HCT116 (cell line): ENCODE data around the gene MMRN1. TPM values are rescaled to one million over a fixed set of nuclear protein-coding genes. Genes with fewer than 3 reads are reported as not detected.

Source experiments
- ATAC-seq: fragments of 200-7000 bp; cut with Tn5 transposase; 2 replicates; pipeline ENCODE4 v1.9.1; 2020; ENCODE audit warnings: mild to moderate bottlenecking, moderate library complexity
- BruUV-seq: library from RNA; stranded (reverse); fragments of 400-500 nt; replicated peaks from 2 replicates; lab custom pipeline; 2021; lab: Mats Ljungman, UMichigan
- CTCF ChIA-PET: fragments of 300-600 bp; sonication (Branson Sonifier 250); formaldehyde crosslinking; loops from one replicate; lab custom pipeline; 2021; ENCODE audit warnings: antibody characterized with exemption; lab: Charles Lee
- POLR2A ChIA-PET: fragments of 300-600, 350-600 bp; sonication (Branson Sonifier 250); formaldehyde crosslinking; loops from one replicate; lab custom pipeline; 2021; ENCODE audit warnings: antibody characterized with exemption; lab: Charles Lee
- RAD21 ChIA-PET, 2 experiments: fragments of 300-600 bp; sonication (Branson Sonifier 250); formaldehyde crosslinking; loops; one replicate each; lab custom pipeline; 2023; ENCODE audit warnings: low total read pairs in 2 of 2; ENCODE audit not compliant: uncharacterized antibody in 2 of 2, unreplicated experiment in 2 of 2, low non-redundant PET in 1 of 2; lab: Charles Lee
- DNase-seq: peaks from one replicate; pipeline ENCODE4 v3.0.0-alpha.2; 2010; ENCODE audit warnings: low read depth, low spot score
- H2AFZ ChIP-seq: fragments of 200-600 bp; shearing (Covaris generic), sonication (generic); 2 replicates; pipeline ENCODE4 v1.6.1; 2017; ENCODE audit warnings: low read depth, mixed run types, mixed read lengths, antibody characterized with exemption, low read length; ENCODE audit not compliant: poor library complexity, severe bottlenecking
- H3K27ac ChIP-seq: 2 replicates; pipeline ENCODE4 v1.5.1; 2012; ENCODE audit warnings: low read depth, low read length
- H3K27me3 ChIP-seq: fragments of 200-600 bp; sonication (generic); 2 replicates; pipeline ENCODE4 v1.6.1; 2016; ENCODE audit warnings: mixed run types, low read length, mixed read lengths; ENCODE audit not compliant: insufficient read depth
- H3K36me3 ChIP-seq, 2 experiments: fragments of 200-500 bp in 1 of 2; fragments of 200-600 bp in 1 of 2; sonication (Bioruptor generic) in 1 of 2; sonication (generic) in 1 of 2; 2 replicates each; pipeline versions ENCODE4 v1.5.1 to v1.6.1; 2014 to 2016; ENCODE audit warnings: low read length in 2 of 2, inconsistent platforms in 1 of 2, mixed read lengths in 1 of 2, mixed run types in 1 of 2; ENCODE audit not compliant: insufficient read depth in 2 of 2, control insufficient read depth in 1 of 2
- H3K4me1 ChIP-seq, 2 experiments: fragments of 200-600 bp in 1 of 2; sonication (generic) in 1 of 2; 2 replicates each; pipeline versions ENCODE4 v1.5.1 to v1.6.1; 2012 to 2017; ENCODE audit warnings: low read length in 2 of 2, inconsistent platforms in 1 of 2, mild to moderate bottlenecking in 1 of 2, mixed read lengths in 1 of 2, mixed run types in 1 of 2, moderate library complexity in 1 of 2; ENCODE audit not compliant: insufficient read depth in 2 of 2, control insufficient read depth in 1 of 2
- H3K4me2 ChIP-seq: fragments of 200-600 bp; sonication (generic); 2 replicates; pipeline ENCODE4 v1.6.1; 2017; ENCODE audit warnings: mixed run types, low read length, mixed read lengths
- H3K4me3 ChIP-seq, 2 experiments: fragments of 200-600 bp in 1 of 2; sonication (generic) in 1 of 2; replicated peaks in 1 of 2; 2 replicates each; pipeline ENCODE4 v1.5.1; 2011 to 2016; ENCODE audit warnings: low read length in 2 of 2, control low read depth in 1 of 2, low read depth in 1 of 2, mild to moderate bottlenecking in 1 of 2, mixed read lengths in 1 of 2, mixed run types in 1 of 2
- H3K79me2 ChIP-seq: fragments of 200-600 bp; sonication (generic); 2 replicates; pipeline ENCODE4 v1.6.1; 2017; ENCODE audit warnings: mild to moderate bottlenecking, mixed run types, low read length, moderate library complexity, mixed read lengths; ENCODE audit not compliant: insufficient read depth
- H3K9ac ChIP-seq: fragments of 200-600 bp; sonication (generic); 2 replicates; pipeline ENCODE4 v1.6.1; 2016; ENCODE audit warnings: low read length, mixed read lengths
- H3K9me2 ChIP-seq: fragments of 200-600 bp; sonication (generic), shearing (Covaris generic); 2 replicates; pipeline ENCODE4 v1.6.1; 2017; ENCODE audit warnings: mixed run types, mild to moderate bottlenecking, moderate library complexity; ENCODE audit not compliant: insufficient read depth
- H3K9me3 ChIP-seq, 2 experiments: fragments of 200-500 bp in 1 of 2; fragments of 200-600 bp in 1 of 2; sonication (Bioruptor generic) in 1 of 2; sonication (generic) in 1 of 2; 2 replicates each; pipeline ENCODE4 v1.6.1; 2014 to 2017; ENCODE audit warnings: low read length in 2 of 2, mixed read lengths in 2 of 2, inconsistent platforms in 1 of 2, low read depth in 1 of 2, mild to moderate bottlenecking in 1 of 2, mixed run types in 1 of 2, moderate library complexity in 1 of 2; ENCODE audit not compliant: control insufficient read depth in 1 of 2, insufficient read depth in 1 of 2
- H4K20me1 ChIP-seq: fragments of 200-600 bp; sonication (generic), shearing (Covaris generic); 2 replicates; pipeline ENCODE4 v1.6.1; 2017; ENCODE audit warnings: mixed run types, mild to moderate bottlenecking, moderate library complexity; ENCODE audit not compliant: insufficient read depth
- ATF3 ChIP-seq: IDR thresholded peaks from 2 replicates; pipeline ENCODE4 v1.6.1; 2012
- CBX3 ChIP-seq: IDR thresholded peaks from 2 replicates; pipeline ENCODE4 v1.6.1; 2012; ENCODE audit warnings: low read depth
- CEBPB ChIP-seq: IDR thresholded peaks from 2 replicates; pipeline ENCODE4 v1.6.1; 2012; ENCODE audit warnings: low read depth
- CTCF ChIP-seq, 3 experiments: fragments of 200-600 bp in 1 of 3; sonication (generic) in 1 of 3; IDR thresholded peaks in 2 of 3; conservative IDR thresholded peaks in 1 of 3; 2 replicates each; pipeline ENCODE4 v1.5.1; 2012 to 2017; ENCODE audit warnings: low read depth in 2 of 3, low read length in 2 of 3, antibody characterized with exemption in 1 of 3, borderline replicate concordance in 1 of 3, control low read depth in 1 of 3, mild to moderate bottlenecking in 1 of 3, mixed read lengths in 1 of 3, mixed run types in 1 of 3, moderate library complexity in 1 of 3; ENCODE audit not compliant: insufficient read depth in 1 of 3
- ELF1 ChIP-seq: IDR thresholded peaks from 2 replicates; pipeline ENCODE4 v1.6.1; 2012; ENCODE audit warnings: low read depth, borderline replicate concordance
- EZH2 ChIP-seq: fragments of 200-600 bp; sonication (generic); IDR thresholded peaks from 2 replicates; pipeline ENCODE4 v1.6.1; 2017; ENCODE audit warnings: antibody characterized with exemption, mixed run types
- FOSL1 ChIP-seq: IDR thresholded peaks from 2 replicates; pipeline ENCODE4 v1.6.1; 2012; ENCODE audit warnings: low read depth
- JUND ChIP-seq: IDR thresholded peaks from 2 replicates; pipeline ENCODE4 v1.6.1; 2012
- MAX ChIP-seq: IDR thresholded peaks from 2 replicates; pipeline ENCODE4 v1.6.1; 2012
- POLR2AphosphoS5 ChIP-seq: IDR thresholded peaks from 2 replicates; pipeline ENCODE4 v1.6.1; 2011; ENCODE audit warnings: mild to moderate bottlenecking, low read depth, low read length, moderate library complexity
- RAD21 ChIP-seq: IDR thresholded peaks from 2 replicates; pipeline ENCODE4 v1.6.1; 2012; ENCODE audit warnings: low read depth, mild to moderate bottlenecking
- REST ChIP-seq: IDR thresholded peaks from 2 replicates; pipeline ENCODE4 v1.6.1; 2012; ENCODE audit warnings: low read depth
- SIN3A ChIP-seq: IDR thresholded peaks from 2 replicates; pipeline ENCODE4 v1.6.1; 2012; ENCODE audit warnings: low read depth
- SP1 ChIP-seq: IDR thresholded peaks from 2 replicates; pipeline ENCODE4 v1.6.1; 2012; ENCODE audit warnings: low read depth
- YY1 ChIP-seq: IDR thresholded peaks from 2 replicates; pipeline ENCODE4 v1.6.1; 2011; ENCODE audit warnings: low read length, low read depth, moderate library complexity, mild to moderate bottlenecking; ENCODE audit not compliant: insufficient replicate concordance; ENCODE audit errors: extremely low read depth
- ZBTB33 ChIP-seq: IDR thresholded peaks from 2 replicates; pipeline ENCODE4 v1.6.1; 2011; ENCODE audit warnings: mild to moderate bottlenecking, low read length, moderate library complexity; ENCODE audit not compliant: insufficient replicate concordance; ENCODE audit errors: extremely low read depth
- ZFX ChIP-seq: fragments of 450-650 bp; IDR thresholded peaks from 2 replicates; pipeline ENCODE4 v1.6.1; 2017
- ZNF274 ChIP-seq: fragments of 200-500 bp; sonication (Bioruptor generic); IDR thresholded peaks from 2 replicates; pipeline ENCODE4 v1.6.1; 2014; ENCODE audit warnings: mild to moderate bottlenecking, low read depth, low read length, inconsistent platforms
- intact Hi-C: fragments of 100-400 bp; cut with micrococcal nuclease; formaldehyde crosslinking; loops from 2 replicates; pipeline ENCODE4 v1.10.0; 2022
- total RNA-seq: library from RNA; stranded (reverse); gene quantifications from one replicate; pipeline ENCODE4 v1.2.1, GENCODE V29; 2021; ENCODE audit not compliant: unreplicated experiment

Gene MMRN1
- total RNA-seq, 1 experiment from 2014 or later: 0.12 TPM

- H3K9me3 ChIP-seq: no peaks in the 10 kb centered on the region
- TF ChIP-seq ATF3 (no peak), POLR2AphosphoS5 (no peak), FOSL1 (no peak), CTCF (IDR thresholded peaks at IDR 0.05 in 2 of 3, conservative IDR thresholded peaks at IDR 0.05 in 1 of 3; ENCODE audit: borderline replicate concordance in 1 of 3, insufficient read depth in 1 of 3, low read depth in 2 of 3, low read length in 2 of 3) (no peak), SIN3A (no peak), ZNF274 (no peak), ELF1 (no peak), REST (no peak), ZBTB33 (no peak), YY1 (no peak), SP1 (no peak), CEBPB (no peak), EZH2 (no peak), CBX3 (no peak), RAD21 (no peak), MAX (no peak), ZFX (no peak), JUND (no peak)
- TF ChIP-seq, all 23 proteins: peak for 0
- no TSS peak for BruUV-seq
- RAD21 ChIA-PET: no interaction called here
- CTCF ChIA-PET: no interaction called here
- Histone ChIP-seq H4K20me1 (no peaks in the 10 kb centered on the region), H3K9ac (no peak overlapping the region), H3K4me3 (no peak overlapping the region), H3K4me2 (no peak overlapping the region), H2AFZ (no peak overlapping the region), H3K9me2 (no peaks in the 10 kb centered on the region), H3K36me3 (no peaks in the 10 kb centered on the region), H3K4me1 (no peaks in the 10 kb centered on the region), H3K27ac (no peak overlapping the region), H3K27me3 (no peaks in the 10 kb centered on the region), H3K79me2 (no peaks in the 10 kb centered on the region)
- DNase-seq (no peak), ATAC-seq (no peak)
- POLR2A ChIA-PET: no interaction called here
- intact Hi-C loops: no loop called here
These were observed 106.4 kb downstream of the MMRN1 start for GRCh38 chr4:90001023-90001422.
